IgD-negative memory B cell (primary cell): ENCODE data around the gene MFSD2B. TPM values are rescaled to one million over a fixed set of nuclear protein-coding genes. Genes with fewer than 3 reads are reported as not detected.

Experiments used
- H3K27ac Mint-ChIP-seq, 3 donors: one replicate each; pipeline ENCODE4 v1.8.0; 2020 to 2022; ENCODE audit warnings: mild to moderate bottlenecking in 3 of 3, mixed read lengths in 3 of 3, moderate library complexity in 1 of 3
- H3K27me3 Mint-ChIP-seq: one replicate; pipeline ENCODE4 v1.8.0; 2021; ENCODE audit warnings: mixed read lengths
- H3K36me3 Mint-ChIP-seq: one replicate; pipeline ENCODE4 v1.8.0; 2020; ENCODE audit warnings: mild to moderate bottlenecking, mixed read lengths
- H3K4me1 Mint-ChIP-seq, 3 donors: one replicate each; pipeline ENCODE4 v1.8.0; 2020 to 2022; ENCODE audit warnings: mixed read lengths in 3 of 3, mild to moderate bottlenecking in 1 of 3
- H3K4me3 Mint-ChIP-seq, 4 donors: one replicate each; pipeline ENCODE4 v1.8.0; 2020 to 2022; ENCODE audit warnings: mild to moderate bottlenecking in 4 of 4, mixed read lengths in 4 of 4, moderate library complexity in 3 of 4
- H3K9me3 Mint-ChIP-seq, 3 donors: one replicate each; pipeline ENCODE4 v1.8.0; 2020 to 2021; ENCODE audit warnings: mixed read lengths in 3 of 3, mild to moderate bottlenecking in 1 of 3
- polyA plus RNA-seq: library from polyadenylated mRNA; unstranded; fragments of 300-500 nt; fragmentation: Illumina TruSeq; gene quantifications from one replicate; pipeline ENCODE4 v1.2.3, GENCODE V29; 2021

MFSD2B gene
- polyA plus RNA-seq, 1 donor from 2014 or later: not detected

DNA sequence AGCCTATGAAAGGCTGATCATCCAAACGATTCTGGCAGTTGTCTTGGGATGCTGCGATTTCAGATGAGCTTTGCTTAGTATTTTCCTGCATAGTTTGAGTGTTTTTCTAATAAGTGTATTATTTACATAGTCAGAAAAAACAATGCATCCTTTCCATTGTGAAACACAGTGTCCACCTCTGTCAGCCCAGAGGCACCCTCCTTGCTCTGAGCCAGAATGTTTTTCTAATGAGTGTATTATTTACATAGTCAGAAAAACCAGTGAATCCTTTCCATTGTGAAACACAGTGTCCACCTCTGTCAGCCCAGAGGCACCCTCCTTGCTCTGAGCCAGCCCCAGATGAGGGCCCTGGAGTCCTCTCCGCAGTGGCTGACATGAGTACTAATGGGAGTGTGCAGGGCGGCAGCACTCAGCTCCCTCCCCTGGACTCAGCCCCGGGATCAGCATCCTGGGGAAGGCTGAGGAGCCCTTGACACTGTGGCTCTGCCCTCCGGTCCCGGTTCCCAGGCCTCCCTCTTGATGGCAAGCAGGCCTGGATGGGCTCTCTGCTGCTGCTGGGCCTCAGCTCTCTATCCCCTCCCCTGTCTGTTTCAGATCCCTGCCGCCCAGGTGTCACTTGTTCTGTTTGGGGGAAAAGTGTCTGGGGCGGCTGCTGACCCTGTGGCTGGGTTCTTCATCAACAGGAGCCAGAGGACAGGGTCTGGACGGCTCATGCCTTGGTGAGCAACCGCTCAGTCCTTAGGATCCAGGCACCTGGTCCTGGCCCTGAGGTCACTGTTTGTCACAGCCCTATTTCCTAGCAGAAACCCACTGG is 5.9 kb downstream of the MFSD2B start:
- Mint-ChIP-seq H3K4me1 (peaks cover 0 to 2% (median 0%) of the 10 kb centered on the region in 3 donors), H3K27ac (no peak overlapping the region), H3K27me3 (peaks cover 17% of the 10 kb centered on the region), H3K9me3 (no peaks in the 10 kb centered on the region), H3K4me3 (no peak overlapping the region), H3K36me3 (no peaks in the 10 kb centered on the region)

- Mint-ChIP-seq H3K4me3 (no peak overlapping the region), H3K36me3 (no peaks in the 10 kb centered on the region), H3K9me3 (no peaks in the 10 kb centered on the region), H3K4me1 (no peaks in the 10 kb centered on the region), H3K27me3 (peaks cover 11% of the 10 kb centered on the region), H3K27ac (no peak overlapping the region)
Observed at GRCh38 chr2:24016376-24016761, 6.5 kb downstream of the MFSD2B start.

- H3K4me3 Mint-ChIP-seq: no peak overlapping the region
Observed at GRCh38 chr2:24016853-24017703, 7.2 kb downstream of the MFSD2B start.

DNA sequence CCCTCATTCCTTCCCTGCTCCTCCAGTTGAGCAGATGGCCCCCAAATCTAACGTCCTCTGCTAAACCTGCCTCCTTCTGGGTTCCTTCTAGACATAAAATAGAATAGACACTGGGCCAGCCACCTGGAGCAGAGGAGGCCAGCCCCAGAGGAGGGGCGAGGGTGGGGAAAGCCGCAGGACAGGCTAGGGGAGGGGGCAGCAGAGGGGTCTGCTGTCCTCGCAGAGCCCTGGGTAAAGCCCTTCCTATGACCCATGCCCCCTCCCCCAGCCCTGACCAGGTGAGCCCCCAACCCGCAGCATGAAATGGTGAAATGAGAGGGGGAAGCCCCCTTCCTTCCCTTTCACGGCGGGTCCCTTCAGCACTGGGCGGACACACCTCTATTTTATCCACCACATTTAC is 7.8 kb downstream of the MFSD2B start:
- Mint-ChIP-seq H3K9me3 (no peaks in the 10 kb centered on the region), H3K4me3 (no peak overlapping the region), H3K27ac (no peak overlapping the region), H3K36me3 (no peaks in the 10 kb centered on the region), H3K4me1 (no peaks in the 10 kb centered on the region), H3K27me3 (no peaks in the 10 kb centered on the region)

More at GRCh38 chr2:24016853-24017703, 7.2 kb downstream of the MFSD2B start:
- Mint-ChIP-seq H3K36me3 (no peaks in the 10 kb centered on the region), H3K9me3 (no peaks in the 10 kb centered on the region), H3K27ac (no peak overlapping the region), H3K4me1 (no peaks in the 10 kb centered on the region), H3K27me3 (peaks cover 5% of the 10 kb centered on the region)

- Mint-ChIP-seq H3K4me3 (no peak overlapping the region), H3K27ac (no peak overlapping the region), H3K36me3 (no peaks in the 10 kb centered on the region), H3K27me3 (no peaks in the 10 kb centered on the region), H3K9me3 (no peaks in the 10 kb centered on the region), H3K4me1 (no peaks in the 10 kb centered on the region)
Observed at GRCh38 chr2:24018241-24018640, 8.4 kb downstream of the MFSD2B start.

GRCh38 chr2:24019729-24020128 is 9.8 kb downstream of the MFSD2B start:
- H3K27me3 Mint-ChIP-seq: no peaks in the 10 kb centered on the region
- no peak overlapping the region for H3K4me3 Mint-ChIP-seq
- peaks cover 3% of the 10 kb centered on the region for H3K36me3 Mint-ChIP-seq
- H3K27ac Mint-ChIP-seq: no peak overlapping the region
- no peaks in the 10 kb centered on the region for H3K4me1 Mint-ChIP-seq
- H3K9me3 Mint-ChIP-seq: no peaks in the 10 kb centered on the region

GRCh38 chr2:24020244-24020643 is 10.4 kb downstream of the MFSD2B start:
- H3K4me3 Mint-ChIP-seq: no peak overlapping the region
- H3K27ac Mint-ChIP-seq: no peak overlapping the region
- H3K9me3 Mint-ChIP-seq: no peaks in the 10 kb centered on the region
- H3K36me3 Mint-ChIP-seq: peaks cover 7% of the 10 kb centered on the region
- no peaks in the 10 kb centered on the region for H3K4me1 Mint-ChIP-seq
- H3K27me3 Mint-ChIP-seq: no peaks in the 10 kb centered on the region

GRCh38 chr2:24021122-24021998 is 11.5 kb downstream of the MFSD2B start:
- H3K27me3 Mint-ChIP-seq: no peaks in the 10 kb centered on the region
- no peak overlapping the region for H3K4me3 Mint-ChIP-seq
- H3K36me3 Mint-ChIP-seq: peaks cover 7% of the 10 kb centered on the region
- H3K27ac Mint-ChIP-seq: peak overlapping the region in 2 of 3 donors; percentile 6 to 63
- H3K9me3 Mint-ChIP-seq: no peaks in the 10 kb centered on the region
- no peaks in the 10 kb centered on the region for H3K4me1 Mint-ChIP-seq

DNA sequence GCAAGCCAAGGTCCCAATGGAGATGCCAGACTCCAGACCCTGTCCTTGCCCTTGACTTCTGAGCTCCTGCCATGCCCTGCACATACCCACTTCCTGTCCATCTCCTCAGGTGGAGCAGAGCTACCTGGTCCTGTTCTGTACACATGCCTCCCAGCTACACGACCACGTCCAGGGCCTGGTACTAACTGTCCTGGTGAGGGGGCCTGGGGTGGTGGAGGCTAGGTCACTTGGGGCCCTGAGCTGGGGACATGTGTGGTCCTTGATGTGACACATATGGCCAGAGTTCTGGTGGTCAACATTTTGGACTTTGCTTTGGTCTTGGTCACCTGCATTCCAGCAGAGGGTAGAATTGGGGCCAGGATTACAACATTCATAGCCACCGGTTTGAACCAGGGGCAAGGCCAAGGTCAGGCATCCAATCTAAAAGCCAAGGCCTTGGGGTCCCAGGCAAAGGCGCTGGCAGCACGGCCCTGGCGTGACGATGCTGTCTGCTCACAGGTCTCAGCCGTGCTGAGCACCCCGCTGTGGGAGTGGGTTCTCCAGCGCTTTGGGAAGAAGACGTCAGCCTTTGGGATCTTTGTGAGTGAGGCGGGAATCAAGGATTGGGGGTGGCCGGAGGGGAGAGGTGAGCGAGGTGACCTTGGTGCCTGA is 12.6 kb downstream of the MFSD2B start:
- no peaks in the 10 kb centered on the region for H3K4me1 Mint-ChIP-seq
- H3K27me3 Mint-ChIP-seq: no peaks in the 10 kb centered on the region
- H3K36me3 Mint-ChIP-seq: peaks cover 7% of the 10 kb centered on the region
- H3K9me3 Mint-ChIP-seq: no peaks in the 10 kb centered on the region
- H3K4me3 Mint-ChIP-seq: no peak overlapping the region
- H3K27ac Mint-ChIP-seq: peak overlapping the region in 1 of 3 donors; percentile 33

- no peaks in the 10 kb centered on the region for H3K27me3 Mint-ChIP-seq
- no peaks in the 10 kb centered on the region for H3K4me1 Mint-ChIP-seq
- H3K36me3 Mint-ChIP-seq: peaks cover 7% of the 10 kb centered on the region
- no peak overlapping the region for H3K4me3 Mint-ChIP-seq
- no peaks in the 10 kb centered on the region for H3K9me3 Mint-ChIP-seq
- no peak overlapping the region for H3K27ac Mint-ChIP-seq
Observed at GRCh38 chr2:24022975-24023575, 13.2 kb downstream of the MFSD2B start.

- peaks cover 0 to 4% (median 2%) of the 10 kb centered on the region in 3 donors for H3K4me1 Mint-ChIP-seq
Observed at GRCh38 chr2:24024018-24024417, 14.1 kb downstream of the MFSD2B start.

DNA sequence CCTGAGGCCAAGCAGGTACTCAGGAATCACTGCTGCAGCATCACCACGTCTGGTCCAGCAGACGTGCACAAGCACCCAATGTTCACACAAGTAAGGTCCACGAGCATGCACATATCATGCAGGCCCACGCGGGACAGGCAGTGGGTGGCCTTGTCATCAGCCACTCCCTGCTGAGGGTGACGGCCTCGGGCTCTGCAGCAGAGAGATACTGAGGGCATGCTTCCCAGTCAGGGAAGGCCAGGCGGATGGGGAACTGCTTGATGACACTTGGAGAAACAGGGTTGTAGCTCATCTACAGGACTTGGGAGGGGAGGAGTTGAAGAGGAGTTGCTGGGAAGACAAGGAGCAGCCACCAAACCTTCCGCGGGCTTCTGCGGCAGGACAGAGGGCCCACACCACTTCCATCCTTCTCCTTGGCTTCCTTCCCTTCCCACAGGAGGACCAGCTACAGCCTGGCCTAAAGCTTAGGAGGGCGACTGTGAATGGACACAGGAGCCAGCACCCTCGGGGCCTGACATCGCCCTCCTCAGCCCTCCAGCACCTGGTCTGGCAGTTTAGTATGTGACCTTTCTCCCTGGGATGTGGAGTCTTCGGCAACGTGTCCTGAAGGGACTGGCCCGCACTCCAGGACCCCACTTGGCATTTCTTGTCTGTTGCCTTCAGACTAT is 15.2 kb downstream of the MFSD2B start:
- Mint-ChIP-seq H3K27me3 (no peaks in the 10 kb centered on the region), H3K9me3 (no peaks in the 10 kb centered on the region), H3K27ac (peak overlapping the region in 1 of 3 donors; percentile 29), H3K4me1 (peaks cover 0 to 7% (median 2%) of the 10 kb centered on the region in 3 donors), H3K4me3 (no peak overlapping the region), H3K36me3 (peaks cover 13% of the 10 kb centered on the region)

More at GRCh38 chr2:24024018-24024417, 14.1 kb downstream of the MFSD2B start:
- Mint-ChIP-seq H3K9me3 (no peaks in the 10 kb centered on the region), H3K27me3 (no peaks in the 10 kb centered on the region), H3K4me3 (no peak overlapping the region), H3K36me3 (peaks cover 13% of the 10 kb centered on the region), H3K27ac (no peak overlapping the region)

DNA sequence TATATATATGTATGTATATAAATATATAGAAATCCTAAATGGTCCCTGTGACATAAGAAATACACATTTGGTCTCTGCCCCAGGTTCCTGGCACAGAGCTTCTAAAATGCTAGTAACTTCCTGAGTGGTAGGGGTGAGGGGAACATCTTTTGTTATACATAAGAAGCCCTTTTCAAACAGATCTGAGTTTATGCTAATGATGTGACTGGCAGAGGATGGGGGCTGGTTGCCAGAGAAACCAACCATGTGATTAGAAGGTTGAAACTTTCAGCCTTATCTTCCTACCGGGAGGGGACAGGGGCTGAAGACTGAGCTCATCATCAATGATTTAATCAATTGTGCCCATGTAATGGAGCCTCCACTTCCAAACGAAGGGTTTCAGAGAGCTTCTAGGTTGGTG is 16.3 kb downstream of the MFSD2B start:
- Mint-ChIP-seq H3K9me3 (no peaks in the 10 kb centered on the region), H3K27ac (no peak overlapping the region), H3K4me1 (peaks cover 0 to 7% (median 4%) of the 10 kb centered on the region in 3 donors), H3K36me3 (peaks cover 16% of the 10 kb centered on the region), H3K4me3 (no peak overlapping the region), H3K27me3 (no peaks in the 10 kb centered on the region)
